ENCODE results near the gene LRRC73. TPM values are rescaled to one million over a fixed set of nuclear protein-coding genes. Genes with fewer than 3 reads are reported as not detected.
"Not testable (repeated sequence)": the region's sequence is repeated elsewhere in the genome, so short reads cannot be mapped to it uniquely, and the experiment has no call there.

LRRC73 gene, protein sequence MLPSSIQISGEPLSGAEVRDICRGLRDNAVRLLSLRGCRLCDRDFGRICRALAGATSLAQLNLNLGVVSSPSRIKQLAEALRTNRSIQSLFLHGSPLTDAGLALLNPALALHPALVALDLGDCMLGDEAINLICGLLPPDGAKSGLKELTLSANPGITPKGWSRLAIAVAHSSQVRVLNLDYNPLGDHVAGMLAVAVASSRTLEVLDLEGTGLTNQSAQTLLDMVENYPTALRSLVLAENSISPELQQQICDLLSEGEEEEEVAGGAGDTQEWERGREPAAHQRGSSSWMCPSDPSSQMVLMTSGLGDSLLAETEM
- under 0.01 TPM in 2 replicates for total RNA-seq

DNA sequence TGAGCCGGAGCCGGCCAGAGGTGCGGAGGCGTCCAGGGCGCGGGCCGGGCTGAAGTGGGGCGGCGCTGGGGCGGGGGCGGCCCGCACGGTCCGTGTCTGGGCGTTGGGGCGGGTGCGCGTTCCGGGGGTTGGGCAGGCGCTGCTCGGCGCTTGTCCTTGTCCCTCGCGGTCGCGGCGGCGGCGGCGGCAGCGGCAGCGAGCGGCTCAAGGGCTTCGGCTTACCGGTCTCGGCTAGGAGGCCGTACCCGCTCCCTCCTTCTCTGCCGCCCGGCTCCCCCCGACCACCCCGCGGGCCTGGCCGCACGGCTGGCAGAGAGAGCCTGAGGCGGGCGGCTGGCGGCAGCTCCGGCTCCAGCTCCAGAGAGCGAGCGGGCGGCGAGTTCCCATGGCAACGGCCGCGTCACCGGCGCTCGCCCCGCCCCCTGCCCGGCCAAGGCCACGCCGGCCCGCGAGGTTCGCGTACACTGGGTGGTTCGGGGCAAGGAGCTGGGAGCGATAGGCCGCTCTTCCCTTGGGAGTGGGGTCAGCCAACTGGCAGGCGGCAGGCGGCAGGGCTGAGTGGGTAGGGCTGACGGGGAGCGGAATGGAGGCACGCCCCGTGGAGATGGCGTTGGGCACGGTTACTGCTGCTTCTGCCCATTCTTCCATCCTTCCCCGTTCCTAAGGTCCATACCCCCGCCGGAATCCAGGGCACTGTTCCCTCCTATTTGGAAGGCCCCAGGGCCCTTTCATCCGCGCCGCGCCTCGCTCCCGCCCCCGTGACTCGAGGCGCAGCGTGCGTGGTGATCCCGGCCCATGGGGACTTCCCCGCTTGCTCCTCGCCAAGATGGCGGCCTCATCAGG lies at the start of gene LRRC73:
Gene LRRC73 (minus strand): TSS at position 363 of the 843 bp plus-strand sequence. CDS start 561 bp downstream, outside the sequence.
- peak within 1 kb of the TSS; percentile 62 for H3K4me3 ChIP-seq (ENCODE audit: low read depth, low read length)
- peak; percentile 84 for DNase-seq (ENCODE audit: low read depth)
- TF ChIP-seq, protein P1, sequence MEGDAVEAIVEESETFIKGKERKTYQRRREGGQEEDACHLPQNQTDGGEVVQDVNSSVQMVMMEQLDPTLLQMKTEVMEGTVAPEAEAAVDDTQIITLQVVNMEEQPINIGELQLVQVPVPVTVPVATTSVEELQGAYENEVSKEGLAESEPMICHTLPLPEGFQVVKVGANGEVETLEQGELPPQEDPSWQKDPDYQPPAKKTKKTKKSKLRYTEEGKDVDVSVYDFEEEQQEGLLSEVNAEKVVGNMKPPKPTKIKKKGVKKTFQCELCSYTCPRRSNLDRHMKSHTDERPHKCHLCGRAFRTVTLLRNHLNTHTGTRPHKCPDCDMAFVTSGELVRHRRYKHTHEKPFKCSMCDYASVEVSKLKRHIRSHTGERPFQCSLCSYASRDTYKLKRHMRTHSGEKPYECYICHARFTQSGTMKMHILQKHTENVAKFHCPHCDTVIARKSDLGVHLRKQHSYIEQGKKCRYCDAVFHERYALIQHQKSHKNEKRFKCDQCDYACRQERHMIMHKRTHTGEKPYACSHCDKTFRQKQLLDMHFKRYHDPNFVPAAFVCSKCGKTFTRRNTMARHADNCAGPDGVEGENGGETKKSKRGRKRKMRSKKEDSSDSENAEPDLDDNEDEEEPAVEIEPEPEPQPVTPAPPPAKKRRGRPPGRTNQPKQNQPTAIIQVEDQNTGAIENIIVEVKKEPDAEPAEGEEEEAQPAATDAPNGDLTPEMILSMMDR (IDR thresholded peaks at IDR 0.05; ENCODE audit: insufficient read depth, low read depth, low read length), result no peak

- H3K4me3 ChIP-seq (ENCODE audit: low read depth, low read length), result no peak overlapping the region
- DNase-seq (ENCODE audit: low read depth), result no peak
- TF ChIP-seq, protein P1 (IDR thresholded peaks at IDR 0.05; ENCODE audit: insufficient read depth, low read depth, low read length), result no peak
These were observed 49.2 kb upstream of the LRRC73 start for GRCh38 chr6:43559328-43559727.

- not testable (repeated sequence) for DNase-seq (ENCODE audit: low read depth); H3K4me3 ChIP-seq (ENCODE audit: low read depth, low read length)
These were observed 47.5 kb upstream of the LRRC73 start for GRCh38 chr6:43557620-43558019.

DNA sequence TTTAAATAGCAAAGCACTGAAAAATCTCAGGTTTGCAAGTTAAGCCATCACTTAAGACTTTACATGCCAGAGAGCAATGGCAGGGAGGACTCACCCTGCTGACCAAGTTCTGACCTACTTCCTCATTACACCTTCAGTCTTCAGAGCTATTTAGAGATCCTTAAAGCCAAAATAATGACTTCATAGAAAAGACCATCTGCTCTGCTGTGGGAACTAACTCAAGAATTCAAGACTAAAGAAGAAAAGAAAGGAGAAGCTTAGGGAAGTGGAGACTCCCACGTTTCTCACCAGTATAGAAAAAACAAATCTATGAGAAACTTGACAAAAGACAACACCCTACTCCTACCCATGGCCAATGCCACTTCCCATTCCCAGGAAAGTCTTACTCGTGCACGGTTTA lies 37.1 kb upstream of the LRRC73 start:
- H3K4me3 ChIP-seq (ENCODE audit: low read depth, low read length), result no peak overlapping the region
- TF ChIP-seq, protein P1 (IDR thresholded peaks at IDR 0.05; ENCODE audit: insufficient read depth, low read depth, low read length), result no peak
- peak; percentile 8 for DNase-seq (ENCODE audit: low read depth)

DNA sequence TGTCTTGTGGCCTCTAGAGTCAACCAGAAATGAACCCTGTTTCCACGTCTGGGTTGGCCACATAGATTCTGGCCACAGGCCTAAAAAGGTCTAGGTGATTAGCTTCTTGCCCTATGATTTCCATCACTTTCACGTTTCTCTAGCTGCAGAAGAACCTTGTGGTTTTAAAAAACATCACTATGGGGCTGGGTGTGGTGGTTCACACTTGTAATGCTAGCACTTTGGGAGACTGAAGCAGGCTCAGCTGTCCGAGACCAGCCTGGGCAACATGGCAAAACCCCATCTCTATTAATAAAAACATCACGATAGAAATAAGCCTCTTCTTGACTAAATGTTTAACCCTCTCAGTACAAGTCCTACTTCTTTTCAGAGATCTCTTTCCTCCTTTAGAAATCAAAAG lies 34.3 kb upstream of the LRRC73 start:
- TF ChIP-seq, protein P1 (IDR thresholded peaks at IDR 0.05; ENCODE audit: insufficient read depth, low read depth, low read length), result no peak
- H3K4me3 ChIP-seq (ENCODE audit: low read depth, low read length), result no peak overlapping the region
- no peak for DNase-seq (ENCODE audit: low read depth)

DNA sequence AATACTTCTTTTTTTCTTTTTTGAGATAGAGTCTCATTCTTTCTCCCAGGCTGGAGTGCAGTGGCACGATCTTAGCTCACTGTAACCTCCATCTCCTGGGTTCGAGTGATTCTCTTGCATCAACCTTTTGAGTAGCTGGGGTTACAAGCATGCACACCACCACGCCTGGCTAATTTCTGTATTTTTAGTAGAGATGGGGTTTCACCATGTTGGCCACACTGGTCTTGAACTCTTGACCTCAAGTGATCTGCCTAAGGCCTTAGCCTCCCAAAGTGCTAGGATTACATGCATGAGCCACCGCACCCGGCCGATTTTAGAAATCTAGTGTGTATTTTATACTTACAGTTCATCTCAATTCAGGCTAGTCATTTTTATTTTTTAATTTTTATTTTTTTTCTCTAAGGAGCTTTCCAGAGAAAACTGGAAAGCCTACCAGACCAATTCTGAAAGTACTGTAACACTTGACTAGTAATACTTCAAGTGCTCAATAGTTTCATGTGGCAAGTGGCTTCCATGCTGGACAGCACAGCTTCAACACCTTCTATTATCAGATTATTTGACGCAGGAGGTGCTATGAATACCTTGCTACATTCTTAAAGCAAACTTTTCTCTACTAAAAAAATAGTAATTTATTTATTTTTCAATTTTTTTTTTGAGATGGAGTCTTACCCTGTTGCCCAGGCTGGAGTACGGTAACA lies 31.8 kb upstream of the LRRC73 start:
- TF ChIP-seq, protein P1 (IDR thresholded peaks at IDR 0.05; ENCODE audit: insufficient read depth, low read depth, low read length), result no peak
- no peak overlapping the region for H3K4me3 ChIP-seq (ENCODE audit: low read depth, low read length)
- DNase-seq (ENCODE audit: low read depth), result no peak

GRCh38 chr6:43540507-43540906 lies 30.4 kb upstream of the LRRC73 start:
- H3K4me3 ChIP-seq (ENCODE audit: low read depth, low read length), result no peak overlapping the region
- DNase-seq (ENCODE audit: low read depth), result no peak
- TF ChIP-seq, protein P1 (IDR thresholded peaks at IDR 0.05; ENCODE audit: insufficient read depth, low read depth, low read length), result no peak

GRCh38 chr6:43539409-43539808 lies 29.3 kb upstream of the LRRC73 start:
- H3K4me3 ChIP-seq (ENCODE audit: low read depth, low read length); DNase-seq (ENCODE audit: low read depth): not testable (repeated sequence)

DNA sequence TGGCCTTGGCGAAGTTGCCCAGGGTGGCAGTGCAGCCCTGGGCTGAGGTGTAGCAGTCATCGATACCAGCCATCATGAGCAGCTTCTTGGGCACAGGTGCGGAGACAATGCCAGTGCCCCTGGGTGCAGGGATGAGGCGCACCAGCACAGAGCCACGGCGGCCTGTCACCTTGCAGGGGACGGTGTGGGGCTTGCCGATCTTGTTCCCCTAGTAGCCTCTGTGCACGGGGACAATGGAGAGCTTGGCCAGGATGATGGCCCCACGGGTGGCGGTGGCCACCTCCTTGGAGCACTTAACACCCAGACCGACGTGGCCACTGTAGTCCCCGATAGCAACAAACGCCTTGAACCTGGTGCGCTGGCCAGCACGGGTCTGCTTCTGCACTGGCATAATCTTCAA lies 28.8 kb upstream of the LRRC73 start:
- DNase-seq (ENCODE audit: low read depth); H3K4me3 ChIP-seq (ENCODE audit: low read depth, low read length): not testable (repeated sequence)

Measured in fibroblast of villous mesenchyme (primary cell).